Measurements from ENCODE around the gene ERV3-1. TPM values are rescaled to one million over a fixed set of nuclear protein-coding genes. Genes with fewer than 3 reads are reported as not detected.

ERV3-1 gene
- total and polyA plus RNA-seq, 2 experiments from 2014 or later, result 6.4 to 8.1 TPM

GRCh38 chr7:64997927-64998391 lies 8.5 kb downstream of the ERV3-1 start:
- no peak overlapping the region for H2AFZ ChIP-seq
- H3K9me2 ChIP-seq (ENCODE audit: insufficient read depth), result no peaks in the 10 kb centered on the region
- H3K79me2 ChIP-seq (ENCODE audit: insufficient read depth), result peaks cover 27% of the 10 kb centered on the region
- TF ChIP-seq EZH2 (IDR thresholded peaks at IDR 0.05; ENCODE audit: insufficient read depth, poor library complexity, severe bottlenecking) (no peak), EZH2phosphoT487 (IDR thresholded peaks at IDR 0.05; ENCODE audit: insufficient read depth, low read depth) (no peak)
- peak overlapping the region; percentile 46; the same call in 1 of the 2 replicates for H3K27ac ChIP-seq
- no peak overlapping the region for H3K4me2 ChIP-seq (ENCODE audit: unreplicated experiment)
- H3K4me3 ChIP-seq, result no peak overlapping the region
- H3K9ac ChIP-seq, result no peak overlapping the region
- H3K27me3 ChIP-seq (replicated peaks; ENCODE audit: insufficient read depth), result no peaks in the 10 kb centered on the region
- in situ Hi-C loops (cut with MboI), result no loop called here
- H3K9me3 ChIP-seq (ENCODE audit: low read depth), result no peaks in the 10 kb centered on the region
- no peaks in the 10 kb centered on the region; the same call in 1 of the 2 replicates for H3K36me3 ChIP-seq (ENCODE audit: low read depth)
- H4K20me1 ChIP-seq (ENCODE audit: insufficient read depth), result no peaks in the 10 kb centered on the region
- DNase-seq, result peak; percentile 65
- no peaks in the 10 kb centered on the region for H3F3A ChIP-seq (ENCODE audit: insufficient read depth)
- peaks cover 3% of the 10 kb centered on the region; the same call in 1 of the 2 replicates for H3K4me1 ChIP-seq (ENCODE audit: insufficient read depth)
- WGBS, 2 experiments (ENCODE audit: low coverage in 1 of 2, low lambda C conversion rate in 2 of 2, missing lambda C conversion rate in 2 of 2), result 68 to 71% methylated on average over 8 of the region's 8 CpGs

GRCh38 chr7:64997164-64997908 lies 9.2 kb downstream of the ERV3-1 start:
- no peaks in the 10 kb centered on the region for H3K9me2 ChIP-seq (ENCODE audit: insufficient read depth)
- H3K27ac ChIP-seq, result no peak overlapping the region
- no peaks in the 10 kb centered on the region; the same call in 1 of the 2 replicates for H3K36me3 ChIP-seq (ENCODE audit: low read depth)
- TF ChIP-seq EZH2 (IDR thresholded peaks at IDR 0.05; ENCODE audit: insufficient read depth, poor library complexity, severe bottlenecking) (no peak), EZH2phosphoT487 (IDR thresholded peaks at IDR 0.05; ENCODE audit: insufficient read depth, low read depth) (no peak)
- no peak overlapping the region for H3K4me2 ChIP-seq (ENCODE audit: unreplicated experiment)
- H3K9ac ChIP-seq, result no peak overlapping the region
- H3K4me3 ChIP-seq, result no peak overlapping the region
- H3K79me2 ChIP-seq (ENCODE audit: insufficient read depth), result peaks cover 21% of the 10 kb centered on the region
- DNase-seq, result no peak
- H2AFZ ChIP-seq, result no peak overlapping the region
- H4K20me1 ChIP-seq (ENCODE audit: insufficient read depth), result no peaks in the 10 kb centered on the region
- 95 to 97% methylated on average over 12 of the region's 12 CpGs for WGBS, 2 experiments (ENCODE audit: low coverage in 1 of 2, low lambda C conversion rate in 2 of 2, missing lambda C conversion rate in 2 of 2)
- in situ Hi-C loops (cut with MboI), result no loop called here
- H3F3A ChIP-seq (ENCODE audit: insufficient read depth), result no peaks in the 10 kb centered on the region
- H3K4me1 ChIP-seq (ENCODE audit: insufficient read depth), result peaks cover 3% of the 10 kb centered on the region; the same call in 1 of the 2 replicates
- H3K9me3 ChIP-seq (ENCODE audit: low read depth), result no peaks in the 10 kb centered on the region
- no peaks in the 10 kb centered on the region for H3K27me3 ChIP-seq (replicated peaks; ENCODE audit: insufficient read depth)

- H3F3A ChIP-seq (ENCODE audit: insufficient read depth), result no peaks in the 10 kb centered on the region
- 98 to 100% methylated on average over 2 of the region's 2 CpGs for WGBS, 2 experiments (ENCODE audit: low coverage in 1 of 2, low lambda C conversion rate in 2 of 2, missing lambda C conversion rate in 2 of 2)
- in situ Hi-C loops (cut with MboI), result no loop called here
- peaks cover 10% of the 10 kb centered on the region for H3K79me2 ChIP-seq (ENCODE audit: insufficient read depth)
- H3K9ac ChIP-seq, result no peak overlapping the region
- no peak for TF ChIP-seq EZH2phosphoT487 (IDR thresholded peaks at IDR 0.05; ENCODE audit: insufficient read depth, low read depth)
- no peak for TF ChIP-seq EZH2 (IDR thresholded peaks at IDR 0.05; ENCODE audit: insufficient read depth, poor library complexity, severe bottlenecking)
- no peak overlapping the region for H2AFZ ChIP-seq
- no peaks in the 10 kb centered on the region for H3K9me2 ChIP-seq (ENCODE audit: insufficient read depth)
- DNase-seq, result no peak
- H3K9me3 ChIP-seq (ENCODE audit: low read depth), result no peaks in the 10 kb centered on the region
- H3K4me2 ChIP-seq (ENCODE audit: unreplicated experiment), result no peak overlapping the region
- no peak overlapping the region for H3K27ac ChIP-seq
- peaks cover 3% of the 10 kb centered on the region; the same call in 1 of the 2 replicates for H3K4me1 ChIP-seq (ENCODE audit: insufficient read depth)
- H3K4me3 ChIP-seq, result no peak overlapping the region
- no peaks in the 10 kb centered on the region for H3K27me3 ChIP-seq (replicated peaks; ENCODE audit: insufficient read depth)
- H4K20me1 ChIP-seq (ENCODE audit: insufficient read depth), result no peaks in the 10 kb centered on the region
- no peaks in the 10 kb centered on the region; the same call in 1 of the 2 replicates for H3K36me3 ChIP-seq (ENCODE audit: low read depth)
Measured at GRCh38 chr7:64996305-64996704, 10.2 kb downstream of the ERV3-1 start.

- H3K4me1 ChIP-seq (ENCODE audit: insufficient read depth), result peaks cover 3% of the 10 kb centered on the region; the same call in 1 of the 2 replicates
- H3K9me3 ChIP-seq (ENCODE audit: low read depth), result no peaks in the 10 kb centered on the region
- H3K9me2 ChIP-seq (ENCODE audit: insufficient read depth), result no peaks in the 10 kb centered on the region
- no peak overlapping the region for H3K4me2 ChIP-seq (ENCODE audit: unreplicated experiment)
- H3K27me3 ChIP-seq (replicated peaks; ENCODE audit: insufficient read depth), result no peaks in the 10 kb centered on the region
- H4K20me1 ChIP-seq (ENCODE audit: insufficient read depth), result no peaks in the 10 kb centered on the region
- H3F3A ChIP-seq (ENCODE audit: insufficient read depth), result no peaks in the 10 kb centered on the region
- no peak overlapping the region for H3K9ac ChIP-seq
- H3K4me3 ChIP-seq, result no peak overlapping the region
- no peak overlapping the region for H3K27ac ChIP-seq
- no peak overlapping the region for H2AFZ ChIP-seq
- in situ Hi-C loops (cut with MboI), result no loop called here
- DNase-seq, result no peak
- WGBS, 2 experiments (ENCODE audit: low coverage in 1 of 2, low lambda C conversion rate in 2 of 2, missing lambda C conversion rate in 2 of 2), result 97 to 98% methylated on average over 7 of the region's 7 CpGs
- H3K79me2 ChIP-seq (ENCODE audit: insufficient read depth), result no peaks in the 10 kb centered on the region
- TF ChIP-seq EZH2 (IDR thresholded peaks at IDR 0.05; ENCODE audit: insufficient read depth, poor library complexity, severe bottlenecking) (no peak), EZH2phosphoT487 (IDR thresholded peaks at IDR 0.05; ENCODE audit: insufficient read depth, low read depth) (no peak)
- H3K36me3 ChIP-seq (ENCODE audit: low read depth), result no peaks in the 10 kb centered on the region
Measured at GRCh38 chr7:64993901-64994300, 12.6 kb downstream of the ERV3-1 start.
